Loucy (cell line): ENCODE results near the gene SORBS1.
A peak's percentile ranks its signal among the peaks of the same experiment; 100 is the strongest.

Experiments
- H2AFZ ChIP-seq: fragments of 200-600 bp; sonication (generic); 2 replicates; pipeline ENCODE4 v1.6.0; 2016; ENCODE audit warnings: antibody characterized with exemption, mild to moderate bottlenecking, low read length, moderate library complexity
- H3F3A ChIP-seq: fragments of 200-600 bp; 2 replicates; pipeline ENCODE4 v1.6.0; 2016; ENCODE audit warnings: antibody characterized with exemption, low read depth, mild to moderate bottlenecking
- H3K27me3 ChIP-seq: fragments of 200-600 bp; sonication (generic); 2 replicates; pipeline ENCODE4 v1.6.1; 2014; ENCODE audit warnings: low read length, mild to moderate bottlenecking; ENCODE audit not compliant: insufficient read depth, poor library complexity, severe bottlenecking
- H3K36me3 ChIP-seq: fragments of 200-600 bp; sonication (generic); 2 replicates; pipeline ENCODE4 v1.6.1; 2016; ENCODE audit warnings: low read length; ENCODE audit not compliant: insufficient read depth
- H3K4me1 ChIP-seq: fragments of 200-600 bp; sonication (generic); 2 replicates; pipeline ENCODE4 v1.5.1; 2014; ENCODE audit warnings: low read length, mild to moderate bottlenecking; ENCODE audit not compliant: insufficient read depth, poor library complexity, severe bottlenecking
- H3K4me2 ChIP-seq: fragments of 200-600 bp; sonication (generic); 2 replicates; pipeline ENCODE4 v1.6.0; 2014; ENCODE audit warnings: antibody characterized with exemption, low read length, low read depth, mild to moderate bottlenecking; ENCODE audit not compliant: poor library complexity, severe bottlenecking
- H3K4me3 ChIP-seq: fragments of 200-600 bp; sonication (generic); 2 replicates; pipeline ENCODE4 v1.5.1; 2014; ENCODE audit warnings: low read length, mild to moderate bottlenecking, mixed read lengths; ENCODE audit not compliant: poor library complexity, severe bottlenecking
- H3K79me2 ChIP-seq: fragments of 200-600 bp; sonication (generic); 2 replicates; pipeline ENCODE4 v1.6.1; 2014; ENCODE audit warnings: low read length; ENCODE audit not compliant: insufficient read depth
- H3K9ac ChIP-seq: fragments of 200-600 bp; sonication (generic); 2 replicates; pipeline ENCODE4 v1.6.0; 2014; ENCODE audit warnings: mild to moderate bottlenecking, low read depth, low read length, moderate library complexity; ENCODE audit not compliant: poor library complexity, severe bottlenecking
- H3K9me2 ChIP-seq: fragments of 200-600 bp; sonication (generic); replicated peaks from 2 replicates; pipeline ENCODE4 v1.6.1; 2016; ENCODE audit warnings: low read depth, low read length, mixed read lengths
- H3K9me3 ChIP-seq: fragments of 200-600 bp; sonication (generic); 2 replicates; pipeline ENCODE4 v1.6.1; 2014; ENCODE audit warnings: mild to moderate bottlenecking, antibody characterized with exemption, low read length, low read depth; ENCODE audit not compliant: insufficient read depth
- H4K20me1 ChIP-seq: fragments of 200-600 bp; sonication (generic); 2 replicates; pipeline ENCODE4 v1.6.0; 2014; ENCODE audit warnings: antibody characterized with exemption, low read length, mild to moderate bottlenecking; ENCODE audit not compliant: insufficient read depth, poor library complexity, severe bottlenecking
- EZH2phosphoT487 ChIP-seq: fragments of 200-600 bp; IDR thresholded peaks from 2 replicates; pipeline ENCODE4 v1.6.1; 2018; ENCODE audit warnings: antibody characterized with exemption, mild to moderate bottlenecking, moderate library complexity, borderline replicate concordance
- TF ChIP-seq, protein P1 (sequence below): fragments of 200-600 bp; sonication (generic); conservative IDR thresholded peaks from 2 replicates; pipeline ENCODE4 v1.5.1; 2014; ENCODE audit warnings: mild to moderate bottlenecking, antibody characterized with exemption, low read length

The SORBS1 gene

DNA sequence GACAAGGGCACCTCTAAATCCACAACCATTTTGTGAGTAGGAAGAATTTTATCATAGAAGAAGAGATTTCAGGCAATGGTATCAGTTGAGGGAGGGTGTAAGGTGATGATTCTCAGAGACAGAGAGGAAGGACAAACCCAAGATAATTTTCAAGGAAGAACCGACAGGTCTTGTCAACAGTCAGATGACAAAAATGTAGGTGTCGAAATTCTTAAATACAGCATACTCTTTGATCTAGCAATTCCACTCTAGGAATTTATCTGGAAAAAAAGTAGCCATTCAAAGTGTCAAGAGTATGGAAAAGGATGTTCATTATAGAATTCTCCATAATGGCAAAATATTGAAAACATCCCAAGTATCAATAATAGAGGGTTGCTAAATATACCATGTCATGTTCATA is 256.2 kb downstream of the SORBS1 start:
- Histone ChIP-seq H3K9me3 (no peaks in the 10 kb centered on the region), H2AFZ (no peak overlapping the region), H3F3A (no peaks in the 10 kb centered on the region), H3K9me2 (no peaks in the 10 kb centered on the region), H3K9ac (no peak overlapping the region), H3K4me1 (peaks cover 54% of the 10 kb centered on the region), H3K79me2 (no peaks in the 10 kb centered on the region), H3K27me3 (no peaks in the 10 kb centered on the region), H3K36me3 (no peaks in the 10 kb centered on the region), H3K4me3 (no peak overlapping the region), H4K20me1 (no peaks in the 10 kb centered on the region), H3K4me2 (no peak overlapping the region)
- TF ChIP-seq, protein P1, sequence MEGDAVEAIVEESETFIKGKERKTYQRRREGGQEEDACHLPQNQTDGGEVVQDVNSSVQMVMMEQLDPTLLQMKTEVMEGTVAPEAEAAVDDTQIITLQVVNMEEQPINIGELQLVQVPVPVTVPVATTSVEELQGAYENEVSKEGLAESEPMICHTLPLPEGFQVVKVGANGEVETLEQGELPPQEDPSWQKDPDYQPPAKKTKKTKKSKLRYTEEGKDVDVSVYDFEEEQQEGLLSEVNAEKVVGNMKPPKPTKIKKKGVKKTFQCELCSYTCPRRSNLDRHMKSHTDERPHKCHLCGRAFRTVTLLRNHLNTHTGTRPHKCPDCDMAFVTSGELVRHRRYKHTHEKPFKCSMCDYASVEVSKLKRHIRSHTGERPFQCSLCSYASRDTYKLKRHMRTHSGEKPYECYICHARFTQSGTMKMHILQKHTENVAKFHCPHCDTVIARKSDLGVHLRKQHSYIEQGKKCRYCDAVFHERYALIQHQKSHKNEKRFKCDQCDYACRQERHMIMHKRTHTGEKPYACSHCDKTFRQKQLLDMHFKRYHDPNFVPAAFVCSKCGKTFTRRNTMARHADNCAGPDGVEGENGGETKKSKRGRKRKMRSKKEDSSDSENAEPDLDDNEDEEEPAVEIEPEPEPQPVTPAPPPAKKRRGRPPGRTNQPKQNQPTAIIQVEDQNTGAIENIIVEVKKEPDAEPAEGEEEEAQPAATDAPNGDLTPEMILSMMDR, result no peak
- no peak for TF ChIP-seq EZH2phosphoT487

DNA sequence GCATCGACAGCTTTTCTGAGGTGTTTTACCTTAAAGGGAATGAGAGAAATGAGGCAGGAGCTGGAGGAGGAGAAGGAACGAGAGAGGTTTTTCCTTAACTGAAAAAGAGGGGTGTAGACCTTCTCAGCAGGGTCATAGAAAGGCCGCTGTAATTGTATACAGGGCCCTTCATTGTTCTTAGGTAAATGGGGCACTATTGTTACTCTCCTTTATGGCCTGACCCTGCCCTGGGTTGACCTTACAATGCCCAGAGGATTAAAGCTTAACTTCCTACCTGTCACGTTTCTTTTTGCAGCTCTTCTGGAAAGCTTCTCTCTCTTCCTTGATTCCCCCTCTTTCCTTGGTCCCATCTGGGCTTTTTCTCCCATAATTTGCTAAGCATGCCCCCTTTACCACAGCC is 256.7 kb downstream of the SORBS1 start:
- Histone ChIP-seq H3K4me3 (no peak overlapping the region), H3K4me1 (peaks cover 51% of the 10 kb centered on the region)

DNA sequence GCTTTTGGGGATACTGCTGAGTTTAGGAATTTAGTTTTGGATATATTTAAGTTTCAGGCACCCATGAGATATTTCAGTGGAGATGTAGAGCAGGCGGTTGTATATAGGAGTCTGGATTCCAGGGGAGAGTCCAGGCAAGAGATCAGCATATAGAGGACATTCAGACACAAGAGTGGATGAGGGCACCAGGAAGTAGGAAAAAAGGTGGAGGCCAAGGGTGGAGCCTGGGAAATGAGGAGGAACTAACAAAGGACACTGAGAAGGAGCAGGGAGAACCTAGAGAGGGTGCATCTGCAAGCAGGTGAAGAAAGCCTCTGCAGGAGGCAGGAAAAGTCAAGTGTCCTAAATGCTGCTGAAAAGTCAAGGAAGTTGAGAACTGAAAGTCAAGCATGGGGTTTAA is 257.2 kb downstream of the SORBS1 start:
- TF ChIP-seq EZH2phosphoT487, result no peak
- TF ChIP-seq, protein P1, result no peak
- Histone ChIP-seq H3K79me2 (no peaks in the 10 kb centered on the region), H3K9me3 (no peaks in the 10 kb centered on the region), H3K4me2 (no peak overlapping the region), H3F3A (no peaks in the 10 kb centered on the region), H3K4me3 (no peak overlapping the region), H2AFZ (peak overlapping the region; percentile 49), H4K20me1 (no peaks in the 10 kb centered on the region), H3K9me2 (no peaks in the 10 kb centered on the region), H3K36me3 (no peaks in the 10 kb centered on the region), H3K27me3 (no peaks in the 10 kb centered on the region), H3K4me1 (peaks cover 47% of the 10 kb centered on the region), H3K9ac (no peak overlapping the region)

More for the DNA sequence above, 256.7 kb downstream of the SORBS1 start:
- no peaks in the 10 kb centered on the region for H3K9me2 ChIP-seq
- no peaks in the 10 kb centered on the region for H3K9me3 ChIP-seq
- no peaks in the 10 kb centered on the region for H3K27me3 ChIP-seq
- H3F3A ChIP-seq, result no peaks in the 10 kb centered on the region
- H3K79me2 ChIP-seq, result no peaks in the 10 kb centered on the region
- TF ChIP-seq, protein P1, result no peak
- no peak for TF ChIP-seq EZH2phosphoT487
- no peaks in the 10 kb centered on the region for H4K20me1 ChIP-seq
- H3K36me3 ChIP-seq, result no peaks in the 10 kb centered on the region
- H3K4me2 ChIP-seq, result no peak overlapping the region
- peak overlapping the region; percentile 49 for H2AFZ ChIP-seq
- no peak overlapping the region for H3K9ac ChIP-seq
